SK-N-SH treated with all-trans-retinoic acid at 6 μM for 48 hours (cell line): ENCODE data around the gene RASGRP3.

Experiments
- ATAC-seq: fragments of 200-7000 bp; cut with Tn5 transposase; 3 replicates; pipeline ENCODE4 v1.9.1; 2020; ENCODE audit warnings: mild to moderate bottlenecking, moderate library complexity
- ARNTL ChIP-seq: fragments of 450-650 bp; formaldehyde crosslinking; IDR thresholded peaks from 2 replicates; pipeline ENCODE4 v1.5.0; 2020; ENCODE audit warnings: low read depth, mild to moderate bottlenecking, moderate library complexity, borderline replicate concordance
- BACH2 ChIP-seq: fragments of 250-450 bp; sonication (Bioruptor Pico); IDR thresholded peaks from 2 replicates; pipeline ENCODE4 v1.9.0; 2021; ENCODE audit warnings: mild to moderate bottlenecking, borderline replicate concordance
- CSDC2 ChIP-seq: fragments of 250-450 bp; sonication (Bioruptor Pico); IDR thresholded peaks from 2 replicates; pipeline ENCODE4 v1.5.0; 2020; ENCODE audit warnings: mild to moderate bottlenecking, moderate library complexity
- ESRRG ChIP-seq: fragments of 250-450 bp; sonication (Bioruptor Pico); IDR thresholded peaks from 2 replicates; pipeline ENCODE4 v1.6.1; 2021; ENCODE audit warnings: mild to moderate bottlenecking
- GLIS3 ChIP-seq: fragments of 250-450 bp; sonication (Bioruptor Pico); IDR thresholded peaks from 2 replicates; pipeline ENCODE4 v1.5.0; 2020; ENCODE audit warnings: mild to moderate bottlenecking, moderate library complexity
- ISL1 ChIP-seq: fragments of 250-450 bp; sonication (Bioruptor Pico); IDR thresholded peaks from 2 replicates; pipeline ENCODE4 v2.1.2; 2022; ENCODE audit warnings: mild to moderate bottlenecking, moderate library complexity
- OSR1 ChIP-seq: fragments of 250-450 bp; sonication (Bioruptor Pico); IDR thresholded peaks from 2 replicates; pipeline ENCODE4 v1.8.0; 2022; ENCODE audit warnings: moderate library complexity, mild to moderate bottlenecking, inconsistent platforms
- PATZ1 ChIP-seq: fragments of 250-450 bp; sonication (Bioruptor Pico); IDR thresholded peaks from 2 replicates; pipeline ENCODE4 v1.8.0; 2020; ENCODE audit warnings: mild to moderate bottlenecking, moderate library complexity, borderline replicate concordance
- PPARA ChIP-seq: fragments of 250-450 bp; sonication (Bioruptor Pico); IDR thresholded peaks from 2 replicates; pipeline ENCODE4 v1.5.0; 2020; ENCODE audit warnings: mild to moderate bottlenecking, borderline replicate concordance
- RARB ChIP-seq: fragments of 250-450 bp; sonication (Bioruptor Pico); IDR thresholded peaks from 2 replicates; pipeline ENCODE4 v1.8.0; 2021; ENCODE audit warnings: mild to moderate bottlenecking, moderate library complexity
- SNAI2 ChIP-seq: fragments of 250-450 bp; sonication (Bioruptor Pico); IDR thresholded peaks from 2 replicates; pipeline ENCODE4 v1.5.0; 2020; ENCODE audit warnings: mild to moderate bottlenecking, moderate library complexity
- TCF4 ChIP-seq: fragments of 250-450 bp; sonication (Bioruptor Pico); IDR thresholded peaks from 2 replicates; pipeline ENCODE4 v1.8.0; 2021; ENCODE audit warnings: mild to moderate bottlenecking, moderate library complexity, borderline replicate concordance
- TOX ChIP-seq: fragments of 250-450 bp; sonication (Bioruptor Pico); IDR thresholded peaks from 2 replicates; pipeline ENCODE4 v1.8.0; 2021; ENCODE audit warnings: mild to moderate bottlenecking, moderate library complexity, borderline replicate concordance
- TSHZ2 ChIP-seq: fragments of 250-450 bp; sonication (Bioruptor Pico); IDR thresholded peaks from 2 replicates; pipeline ENCODE4 v1.5.0; 2020; ENCODE audit warnings: mild to moderate bottlenecking, moderate library complexity
- ZC3H10 ChIP-seq: fragments of 250-450 bp; sonication (Bioruptor Pico); IDR thresholded peaks from 2 replicates; pipeline ENCODE4 v1.5.1; 2021; ENCODE audit warnings: mild to moderate bottlenecking, moderate library complexity
- ZFP3 ChIP-seq: fragments of 250-450 bp; sonication (Bioruptor Pico); IDR thresholded peaks from 2 replicates; pipeline ENCODE4 v1.5.0; 2020; ENCODE audit warnings: mild to moderate bottlenecking, moderate library complexity
- ZFP30 ChIP-seq: fragments of 450-650 bp; formaldehyde crosslinking; IDR thresholded peaks from 2 replicates; pipeline ENCODE4 v1.5.0; 2022; ENCODE audit warnings: mild to moderate bottlenecking, moderate library complexity
- ZNF565 ChIP-seq: fragments of 450-650 bp; formaldehyde crosslinking; conservative IDR thresholded peaks from 2 replicates; pipeline ENCODE4 v1.5.0; 2020; ENCODE audit warnings: low read depth, mild to moderate bottlenecking, moderate library complexity
- ZNF70 ChIP-seq: fragments of 450-650 bp; formaldehyde crosslinking; IDR thresholded peaks from 2 replicates; pipeline ENCODE4 v1.5.0; 2020; ENCODE audit warnings: mild to moderate bottlenecking, moderate library complexity
- ZNF8 ChIP-seq: fragments of 450-650 bp; formaldehyde crosslinking; IDR thresholded peaks from 2 replicates; pipeline ENCODE4 v1.5.0; 2020; ENCODE audit warnings: mild to moderate bottlenecking, moderate library complexity
- TF ChIP-seq, protein P1 (sequence below): fragments of 250-450 bp; sonication (Bioruptor Pico); IDR thresholded peaks from 2 replicates; pipeline ENCODE4 v1.5.1; 2020; ENCODE audit warnings: low read depth, mild to moderate bottlenecking, moderate library complexity
- TF ChIP-seq, protein P2 (sequence below): fragments of 250-450 bp; sonication (Bioruptor Pico); IDR thresholded peaks from 2 replicates; pipeline ENCODE4 v1.8.0; 2021; ENCODE audit warnings: low read depth, mild to moderate bottlenecking, moderate library complexity, borderline replicate concordance
- TF ChIP-seq, protein P3 (sequence below): fragments of 250-450 bp; sonication (Bioruptor Pico); IDR thresholded peaks from 2 replicates; pipeline ENCODE4 v1.5.1; 2021; ENCODE audit warnings: mild to moderate bottlenecking, moderate library complexity

RASGRP3 gene

DNA sequence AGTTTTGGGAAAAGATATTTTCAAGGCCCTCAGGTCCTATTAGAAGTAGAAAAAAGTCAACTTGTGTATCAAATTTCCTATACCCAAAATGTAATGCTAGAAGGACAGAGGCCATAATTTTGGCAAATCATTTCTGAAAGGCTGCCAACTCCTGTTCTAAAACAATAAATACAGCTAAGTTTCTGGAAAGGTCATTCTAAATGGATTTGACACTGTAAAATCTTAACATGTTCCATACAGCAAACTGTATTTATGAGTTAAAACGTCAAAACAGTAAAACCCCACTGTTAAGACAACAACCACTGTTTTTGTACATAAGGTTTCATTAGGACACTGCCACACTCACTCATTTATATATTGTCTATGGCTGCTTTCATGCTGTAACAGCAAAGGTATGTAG is 113.0 kb downstream of the RASGRP3 start:
- ATAC-seq = peak; percentile 59; the same call in 2 of the 3 replicates
- TF ChIP-seq ZNF8 (CRISPR knock-in tag) (no peak), PPARA (no peak), CSDC2 (no peak), ZC3H10 (CRISPR knock-in tag) (no peak), ESRRG (CRISPR knock-in tag) (no peak), TOX (CRISPR knock-in tag) (no peak), BACH2 (CRISPR knock-in tag) (no peak), RARB (CRISPR knock-in tag) (no peak), ISL1 (CRISPR knock-in tag) (no peak), OSR1 (CRISPR knock-in tag) (no peak), GLIS3 (CRISPR knock-in tag) (no peak), ZFP3 (no peak), TCF4 (no peak), TSHZ2 (CRISPR knock-in tag) (no peak)
- TF ChIP-seq, protein P1, sequence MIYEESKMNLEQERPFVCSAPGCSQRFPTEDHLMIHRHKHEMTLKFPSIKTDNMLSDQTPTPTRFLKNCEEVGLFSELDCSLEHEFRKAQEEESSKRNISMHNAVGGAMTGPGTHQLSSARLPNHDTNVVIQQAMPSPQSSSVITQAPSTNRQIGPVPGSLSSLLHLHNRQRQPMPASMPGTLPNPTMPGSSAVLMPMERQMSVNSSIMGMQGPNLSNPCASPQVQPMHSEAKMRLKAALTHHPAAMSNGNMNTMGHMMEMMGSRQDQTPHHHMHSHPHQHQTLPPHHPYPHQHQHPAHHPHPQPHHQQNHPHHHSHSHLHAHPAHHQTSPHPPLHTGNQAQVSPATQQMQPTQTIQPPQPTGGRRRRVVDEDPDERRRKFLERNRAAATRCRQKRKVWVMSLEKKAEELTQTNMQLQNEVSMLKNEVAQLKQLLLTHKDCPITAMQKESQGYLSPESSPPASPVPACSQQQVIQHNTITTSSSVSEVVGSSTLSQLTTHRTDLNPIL = no peak
- TF ChIP-seq, protein P2, sequence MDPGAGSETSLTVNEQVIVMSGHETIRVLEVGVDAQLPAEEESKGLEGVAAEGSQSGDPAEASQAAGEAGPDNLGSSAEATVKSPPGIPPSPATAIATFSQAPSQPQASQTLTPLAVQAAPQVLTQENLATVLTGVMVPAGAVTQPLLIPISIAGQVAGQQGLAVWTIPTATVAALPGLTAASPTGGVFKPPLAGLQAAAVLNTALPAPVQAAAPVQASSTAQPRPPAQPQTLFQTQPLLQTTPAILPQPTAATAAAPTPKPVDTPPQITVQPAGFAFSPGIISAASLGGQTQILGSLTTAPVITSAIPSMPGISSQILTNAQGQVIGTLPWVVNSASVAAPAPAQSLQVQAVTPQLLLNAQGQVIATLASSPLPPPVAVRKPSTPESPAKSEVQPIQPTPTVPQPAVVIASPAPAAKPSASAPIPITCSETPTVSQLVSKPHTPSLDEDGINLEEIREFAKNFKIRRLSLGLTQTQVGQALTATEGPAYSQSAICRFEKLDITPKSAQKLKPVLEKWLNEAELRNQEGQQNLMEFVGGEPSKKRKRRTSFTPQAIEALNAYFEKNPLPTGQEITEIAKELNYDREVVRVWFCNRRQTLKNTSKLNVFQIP (CRISPR knock-in tag) = no peak
- TF ChIP-seq, protein P3, sequence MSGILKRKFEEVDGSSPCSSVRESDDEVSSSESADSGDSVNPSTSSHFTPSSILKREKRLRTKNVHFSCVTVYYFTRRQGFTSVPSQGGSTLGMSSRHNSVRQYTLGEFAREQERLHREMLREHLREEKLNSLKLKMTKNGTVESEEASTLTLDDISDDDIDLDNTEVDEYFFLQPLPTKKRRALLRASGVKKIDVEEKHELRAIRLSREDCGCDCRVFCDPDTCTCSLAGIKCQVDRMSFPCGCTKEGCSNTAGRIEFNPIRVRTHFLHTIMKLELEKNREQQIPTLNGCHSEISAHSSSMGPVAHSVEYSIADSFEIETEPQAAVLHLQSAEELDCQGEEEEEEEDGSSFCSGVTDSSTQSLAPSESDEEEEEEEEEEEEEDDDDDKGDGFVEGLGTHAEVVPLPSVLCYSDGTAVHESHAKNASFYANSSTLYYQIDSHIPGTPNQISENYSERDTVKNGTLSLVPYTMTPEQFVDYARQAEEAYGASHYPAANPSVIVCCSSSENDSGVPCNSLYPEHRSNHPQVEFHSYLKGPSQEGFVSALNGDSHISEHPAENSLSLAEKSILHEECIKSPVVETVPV (CRISPR knock-in tag) = no peak

- no peak for ATAC-seq
These were observed 118.9 kb downstream of the RASGRP3 start for GRCh38 chr2:33595385-33595784.

More at GRCh38 chr2:33595385-33595784, 118.9 kb downstream of the RASGRP3 start:
- TF ChIP-seq OSR1 (CRISPR knock-in tag) = no peak
- TF ChIP-seq ARNTL (CRISPR knock-in tag) = no peak
- no peak for TF ChIP-seq GLIS3 (CRISPR knock-in tag)
- no peak for TF ChIP-seq ZFP30 (CRISPR knock-in tag)
- TF ChIP-seq ZNF8 (CRISPR knock-in tag) = no peak
- no peak for TF ChIP-seq RARB (CRISPR knock-in tag)
- TF ChIP-seq ZNF70 = no peak
- no peak for TF ChIP-seq ISL1 (CRISPR knock-in tag)
- no peak for TF ChIP-seq ZFP3
- TF ChIP-seq PPARA = no peak
- TF ChIP-seq ZC3H10 (CRISPR knock-in tag) = no peak
- TF ChIP-seq TCF4 = no peak
- TF ChIP-seq, protein P1 = no peak
- TF ChIP-seq BACH2 (CRISPR knock-in tag) = no peak
- TF ChIP-seq, protein P3 (CRISPR knock-in tag) = no peak
- no peak for TF ChIP-seq CSDC2
- no peak for TF ChIP-seq ZNF565
- no peak for TF ChIP-seq TSHZ2 (CRISPR knock-in tag)
- TF ChIP-seq SNAI2 (CRISPR knock-in tag) = no peak
- TF ChIP-seq PATZ1 = no peak
